Measurements from ENCODE around the gene SSBP3.

DNA sequence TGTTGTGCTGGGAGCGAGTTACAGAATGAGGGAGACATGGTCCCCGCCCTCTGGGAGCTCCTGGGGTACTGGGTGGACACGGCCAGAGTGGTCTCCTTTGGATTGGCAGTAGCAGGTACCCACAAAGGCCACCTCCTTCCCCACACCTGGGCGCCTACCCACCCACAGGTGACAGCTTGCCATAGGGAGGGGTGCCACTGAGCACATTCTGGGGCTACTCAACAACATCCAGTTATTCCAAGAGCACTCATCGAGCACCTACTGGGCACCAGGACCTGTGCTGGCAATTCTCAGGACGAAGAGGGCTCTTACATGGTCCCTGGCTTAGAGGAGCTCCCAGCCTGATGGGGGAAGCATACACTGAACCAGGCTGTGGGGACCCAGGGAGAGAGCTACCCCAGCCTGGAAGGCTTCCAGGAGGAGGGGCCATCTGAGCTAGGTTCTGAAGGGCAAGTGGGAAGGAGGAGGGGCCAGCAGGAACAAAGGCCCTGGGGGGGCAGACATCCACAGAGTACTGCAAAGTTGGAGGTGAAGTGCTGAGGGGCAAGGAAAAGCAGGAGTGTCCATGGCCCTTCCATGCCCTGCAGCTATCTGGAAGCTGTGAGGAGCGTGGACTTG lies 184.2 kb downstream of the SSBP3 start:
- TF ChIP-seq, protein P1, sequence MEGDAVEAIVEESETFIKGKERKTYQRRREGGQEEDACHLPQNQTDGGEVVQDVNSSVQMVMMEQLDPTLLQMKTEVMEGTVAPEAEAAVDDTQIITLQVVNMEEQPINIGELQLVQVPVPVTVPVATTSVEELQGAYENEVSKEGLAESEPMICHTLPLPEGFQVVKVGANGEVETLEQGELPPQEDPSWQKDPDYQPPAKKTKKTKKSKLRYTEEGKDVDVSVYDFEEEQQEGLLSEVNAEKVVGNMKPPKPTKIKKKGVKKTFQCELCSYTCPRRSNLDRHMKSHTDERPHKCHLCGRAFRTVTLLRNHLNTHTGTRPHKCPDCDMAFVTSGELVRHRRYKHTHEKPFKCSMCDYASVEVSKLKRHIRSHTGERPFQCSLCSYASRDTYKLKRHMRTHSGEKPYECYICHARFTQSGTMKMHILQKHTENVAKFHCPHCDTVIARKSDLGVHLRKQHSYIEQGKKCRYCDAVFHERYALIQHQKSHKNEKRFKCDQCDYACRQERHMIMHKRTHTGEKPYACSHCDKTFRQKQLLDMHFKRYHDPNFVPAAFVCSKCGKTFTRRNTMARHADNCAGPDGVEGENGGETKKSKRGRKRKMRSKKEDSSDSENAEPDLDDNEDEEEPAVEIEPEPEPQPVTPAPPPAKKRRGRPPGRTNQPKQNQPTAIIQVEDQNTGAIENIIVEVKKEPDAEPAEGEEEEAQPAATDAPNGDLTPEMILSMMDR (IDR thresholded peaks at IDR 0.05): no peak
- no peak for TF ChIP-seq POLR2A (IDR thresholded peaks at IDR 0.05)

Data from breast epithelium (tissue), 3 donors.